HTERT RPE-1 (cell line): ENCODE results near the gene GABBR2.
"Not testable (repeated sequence)": the region's sequence is repeated elsewhere in the genome, so short reads cannot be mapped to it uniquely, and the experiment has no call there.

Source experiments
- in situ Hi-C: fragments of 300-500 bp; cut with MboI; formaldehyde crosslinking; loops from 4 replicates; pipeline ENCODE4 v1.14.3; 2020; ENCODE audit warnings: low sequenced_read_pairs

GABBR2 gene

DNA sequence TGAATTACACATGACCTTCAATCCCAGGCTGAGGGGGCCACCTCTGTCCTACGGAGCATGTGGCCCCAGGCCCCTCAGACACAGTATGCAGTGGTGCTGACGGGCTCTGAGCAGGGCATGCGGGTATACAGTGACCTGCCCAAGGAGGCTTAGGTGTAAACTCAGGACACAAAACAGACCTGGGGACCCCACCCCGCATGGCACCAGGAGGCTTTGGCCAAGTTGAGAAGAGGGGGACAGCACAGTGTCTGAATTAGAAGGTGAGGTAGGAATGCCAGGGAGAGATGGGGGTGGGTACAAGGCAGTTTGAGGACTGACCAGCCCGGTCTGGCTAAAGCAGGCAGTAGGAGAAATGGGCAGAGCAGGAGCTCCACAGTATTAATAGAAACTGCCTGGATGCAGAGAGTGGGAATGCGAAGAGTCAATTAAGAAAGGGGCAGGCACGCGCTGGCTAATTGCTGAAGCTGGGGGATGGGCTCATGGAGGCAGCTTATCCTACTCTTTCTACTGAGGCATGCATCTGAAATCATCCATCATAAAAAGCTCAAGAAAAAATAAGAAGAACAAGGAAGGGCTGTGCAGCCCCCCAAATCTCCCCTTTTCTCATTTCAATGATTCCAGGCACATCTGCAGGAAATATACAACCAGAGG is 109.0 kb downstream of the GABBR2 start:
- in situ Hi-C loops, result no loop called here

DNA sequence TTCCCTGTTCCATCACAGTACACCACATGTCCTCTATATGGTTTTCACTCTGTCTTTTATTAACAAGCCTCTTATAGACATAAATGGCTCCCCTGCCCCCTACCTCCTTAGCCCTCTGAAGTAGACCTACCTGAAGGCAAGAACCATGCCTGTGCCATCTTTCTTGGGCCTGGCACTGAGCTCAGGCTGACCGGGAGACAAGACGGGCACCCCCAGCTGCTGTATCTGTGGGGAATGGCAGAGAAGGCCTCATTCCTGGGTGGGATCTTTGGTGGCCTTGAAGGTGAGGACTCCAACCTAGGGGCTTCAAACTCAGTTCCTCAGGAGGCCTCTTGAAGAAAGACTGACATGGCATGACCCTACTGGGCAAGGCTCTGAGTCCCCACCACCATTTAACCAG is 109.9 kb downstream of the GABBR2 start:
- in situ Hi-C loops, result no loop called here

DNA sequence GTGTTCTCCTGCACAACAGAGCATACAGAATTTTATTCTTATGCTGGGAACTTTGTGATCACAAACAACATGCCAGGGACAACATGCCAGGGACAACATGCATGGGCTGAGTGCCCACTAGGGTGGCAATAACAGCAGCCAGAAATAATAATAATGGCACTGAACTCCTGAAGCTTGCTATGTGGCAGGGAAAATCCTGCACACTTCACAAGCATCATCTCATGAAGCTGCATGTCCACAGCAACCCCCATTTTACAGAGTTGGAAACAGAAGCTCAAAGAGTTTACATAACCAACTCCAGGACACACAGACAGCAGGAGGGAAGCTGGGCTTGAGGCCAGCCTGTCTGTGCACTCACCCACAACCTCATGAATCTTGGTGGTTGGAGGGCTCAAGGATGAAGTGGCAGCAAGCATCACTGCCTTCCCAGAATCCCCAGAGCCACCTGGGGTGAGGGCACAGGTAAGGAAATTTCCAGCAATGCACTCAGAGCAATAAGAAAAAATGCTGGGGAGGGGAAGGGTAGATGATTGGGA is 111.4 kb downstream of the GABBR2 start:
- in situ Hi-C loops, result no loop called here

DNA sequence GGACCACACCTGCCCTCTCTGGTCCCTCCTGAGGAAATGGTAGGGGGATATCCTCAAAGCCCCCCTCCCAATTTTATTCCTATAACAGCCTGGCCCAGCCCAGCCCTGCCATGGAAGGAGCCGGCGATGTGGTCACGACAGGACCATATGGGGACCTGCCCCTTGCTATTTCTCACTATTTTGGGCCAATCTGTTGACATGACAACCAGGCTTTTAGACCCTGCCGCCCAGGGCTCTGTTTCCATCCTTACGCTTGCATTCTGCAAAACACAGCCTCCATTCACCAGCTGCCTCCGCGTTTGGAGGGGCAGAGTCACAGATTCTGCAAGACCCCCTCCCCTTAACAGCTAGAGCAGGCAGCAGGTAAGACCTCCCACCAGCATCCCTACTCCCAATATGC is 112.2 kb downstream of the GABBR2 start:
- in situ Hi-C loops, result no loop called here

DNA sequence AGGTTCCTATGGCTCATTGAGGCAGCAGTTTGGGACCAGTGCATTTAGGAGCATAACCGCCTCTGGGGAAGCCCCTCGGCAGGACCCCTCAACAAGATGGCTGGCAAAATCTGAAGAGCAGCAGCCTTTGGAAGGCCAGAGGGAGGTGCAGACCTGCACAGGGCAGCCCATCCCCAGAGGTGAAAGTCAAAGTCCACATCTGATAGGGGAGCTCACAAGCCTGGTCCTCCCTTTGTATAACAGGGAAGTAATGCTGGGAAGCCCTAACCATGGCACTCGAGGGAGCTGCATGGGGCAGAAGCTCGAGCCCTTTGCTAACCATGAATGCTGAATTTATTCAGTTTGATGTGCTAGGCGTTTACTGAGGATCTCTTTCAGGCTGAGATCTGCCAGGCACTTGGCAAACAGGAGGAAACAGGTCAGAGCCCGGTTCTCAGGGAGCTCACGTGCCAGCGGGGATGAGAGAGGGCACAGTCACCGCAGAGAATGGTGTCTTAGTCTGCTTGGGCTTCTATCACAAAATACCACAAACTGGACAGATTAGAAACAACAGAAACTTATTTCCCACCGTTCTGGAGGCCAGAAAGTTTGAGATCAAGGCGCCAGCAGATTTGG is 114.1 kb downstream of the GABBR2 start:
- in situ Hi-C loops, result no loop called here

DNA sequence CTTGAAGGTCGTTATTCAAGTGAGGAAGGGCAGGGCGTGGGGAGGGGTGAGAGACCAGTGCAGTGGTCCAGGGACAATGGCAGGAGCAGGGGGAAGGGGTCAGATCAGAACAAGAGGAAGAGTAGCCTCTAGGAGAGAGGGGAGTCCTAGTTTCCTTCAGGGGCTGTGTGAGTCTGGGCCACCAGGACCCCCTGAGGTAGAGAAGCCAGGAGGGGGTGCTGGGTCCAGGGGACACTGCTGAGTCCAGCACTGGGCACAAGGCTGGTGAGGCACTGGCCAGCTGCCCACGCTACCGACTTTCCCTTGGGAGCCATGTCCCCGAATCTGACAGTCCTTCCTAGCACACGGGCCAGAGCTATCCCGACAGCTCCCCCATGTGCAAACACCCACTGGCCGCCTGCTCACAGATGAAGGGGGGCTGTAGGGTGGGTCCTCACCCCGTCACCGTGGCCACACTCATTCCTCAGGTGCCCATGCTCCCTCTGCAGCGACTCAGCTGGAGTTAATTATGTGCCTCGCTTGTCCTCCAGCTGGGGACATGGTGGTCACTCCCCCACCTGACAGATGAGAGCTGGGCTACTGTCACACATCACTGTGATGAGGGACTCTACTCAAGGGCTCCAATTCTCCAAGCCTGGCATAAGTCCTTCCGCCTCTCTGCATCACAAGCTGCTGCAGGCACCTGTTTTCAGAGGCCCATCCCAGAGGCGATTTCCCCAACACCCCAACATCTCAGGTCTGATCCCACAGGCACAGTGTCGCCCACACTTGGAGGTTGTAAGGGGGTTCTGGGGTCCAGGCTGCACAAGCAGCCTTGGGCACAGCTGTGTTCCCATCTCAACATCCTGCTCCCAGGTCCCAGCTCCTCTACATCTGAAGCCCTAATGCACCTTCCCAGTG is 115.1 kb downstream of the GABBR2 start:
- in situ Hi-C loops, result no loop called here

DNA sequence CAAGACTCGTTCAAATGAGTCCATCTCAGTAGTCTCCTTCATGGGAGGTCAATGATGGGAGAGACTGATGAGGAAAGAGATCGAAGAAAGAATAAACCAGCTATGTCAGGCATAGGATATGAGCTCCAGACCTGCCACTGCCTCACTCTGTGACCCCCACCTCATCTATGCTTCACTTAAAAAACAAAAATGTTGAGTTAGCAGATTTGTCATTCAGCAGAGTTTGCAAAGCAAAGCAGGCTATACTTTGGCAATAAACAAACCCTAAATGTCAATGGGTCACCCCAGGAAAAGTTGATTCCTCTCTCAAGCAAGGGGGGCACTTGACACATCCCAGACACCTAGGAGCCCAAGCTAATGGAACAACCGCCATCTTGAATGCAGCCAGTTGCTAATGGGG is 117.0 kb downstream of the GABBR2 start:
- in situ Hi-C loops, result no loop called here

DNA sequence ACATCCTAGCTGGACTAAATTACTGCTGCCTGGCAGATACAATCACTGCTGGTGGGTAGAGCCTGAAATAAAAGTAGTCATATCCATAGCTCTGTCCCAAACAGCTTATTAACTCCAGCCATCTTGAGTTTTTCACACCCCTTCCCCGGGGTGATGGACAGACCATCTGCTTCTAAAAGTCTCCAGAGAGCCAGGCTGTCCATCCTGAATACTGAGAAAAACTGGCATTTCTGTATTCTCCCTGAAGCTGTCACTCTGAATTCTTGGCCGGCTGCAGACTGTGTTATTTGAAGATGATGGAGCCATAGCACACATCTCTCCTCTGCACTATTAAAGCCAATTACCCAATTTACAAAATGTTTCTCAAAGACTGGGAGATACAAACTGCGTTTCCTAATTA is 118.6 kb downstream of the GABBR2 start:
- in situ Hi-C loops, result no loop called here

DNA sequence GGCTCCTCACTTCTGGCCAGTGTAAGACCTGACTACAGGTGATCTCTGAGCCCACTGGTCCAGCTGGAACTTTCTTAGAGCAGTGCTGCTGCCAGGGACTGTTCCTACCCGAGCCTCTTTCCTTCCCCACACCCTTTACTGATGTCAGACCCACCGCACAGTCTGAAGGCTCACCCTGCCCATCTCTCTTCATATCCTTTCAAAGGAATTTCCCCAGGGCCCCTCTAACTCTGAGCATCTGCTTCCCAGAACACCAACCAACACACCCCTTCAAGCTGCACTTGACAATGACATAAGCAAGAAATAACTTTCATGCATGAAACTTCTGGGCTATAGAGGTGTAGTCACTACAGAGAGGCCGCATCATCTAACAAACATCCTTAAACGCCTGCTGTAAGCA is 119.6 kb downstream of the GABBR2 start:
- in situ Hi-C loops, result no loop called here

DNA sequence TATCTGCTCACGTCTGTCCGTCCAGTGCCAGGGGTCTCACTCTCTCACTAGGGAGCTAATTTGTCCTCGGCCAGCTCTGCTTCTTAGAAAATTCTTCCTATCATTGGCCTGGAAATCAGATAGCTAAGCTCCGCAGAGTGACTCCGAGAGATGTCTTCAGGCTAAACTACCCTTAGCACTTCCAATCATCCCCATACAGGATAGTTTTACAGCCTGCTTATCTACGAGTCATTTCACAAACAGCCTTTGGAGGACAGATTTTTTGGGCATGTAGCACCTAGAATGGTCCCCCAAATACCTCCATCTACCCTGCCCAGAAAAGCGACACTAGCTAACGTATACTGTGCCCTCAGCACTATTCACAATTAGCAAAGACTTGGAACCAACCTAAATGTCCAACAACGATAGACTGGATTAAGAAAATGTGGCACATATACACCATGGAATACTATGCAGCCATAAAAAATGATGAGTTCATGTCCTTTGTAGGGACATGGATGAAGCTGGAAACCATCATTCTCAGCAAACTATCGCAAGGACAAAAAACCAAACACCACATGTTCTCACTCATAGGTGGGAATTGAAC is 123.8 kb downstream of the GABBR2 start:
- in situ Hi-C loops, result not testable (repeated sequence)

DNA sequence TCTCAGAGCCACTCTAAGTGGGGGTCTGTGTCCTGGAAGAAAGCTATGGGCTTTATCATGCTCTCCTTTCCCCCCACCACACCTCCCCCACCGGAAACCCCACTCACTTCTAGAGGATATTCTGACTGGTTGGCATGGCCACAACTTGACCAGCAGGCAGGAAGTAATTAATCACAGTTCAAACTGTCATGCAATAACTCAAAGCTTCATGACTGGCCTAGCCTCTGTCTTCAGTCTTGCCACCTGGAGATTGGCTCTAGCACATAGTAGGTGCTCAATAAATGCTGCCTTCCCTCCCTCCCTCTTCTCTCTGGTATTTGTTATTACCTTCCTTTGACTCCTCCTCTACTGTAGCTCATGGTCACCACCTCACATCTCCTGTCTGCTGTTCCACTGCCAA is 124.7 kb downstream of the GABBR2 start:
- in situ Hi-C loops, result no loop called here

DNA sequence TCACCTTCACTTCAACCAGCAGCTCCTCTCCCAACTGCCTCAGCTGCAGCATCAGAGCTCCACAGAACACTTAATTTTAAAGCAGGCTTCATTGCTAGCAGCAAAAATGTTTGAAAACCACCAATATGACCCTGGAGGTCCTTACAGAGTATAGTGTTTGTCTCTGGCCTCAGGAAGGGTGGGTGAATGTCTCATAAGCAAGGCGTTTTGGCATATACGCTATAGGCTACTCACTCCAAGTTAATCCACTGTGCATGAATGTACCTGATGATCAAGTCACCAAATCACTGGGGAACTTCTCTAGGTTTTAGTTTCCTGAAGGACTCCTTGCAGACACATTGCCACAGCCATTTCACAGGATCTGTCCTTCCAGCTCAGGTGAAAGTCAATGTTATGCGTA is 125.3 kb downstream of the GABBR2 start:
- in situ Hi-C loops, result no loop called here

DNA sequence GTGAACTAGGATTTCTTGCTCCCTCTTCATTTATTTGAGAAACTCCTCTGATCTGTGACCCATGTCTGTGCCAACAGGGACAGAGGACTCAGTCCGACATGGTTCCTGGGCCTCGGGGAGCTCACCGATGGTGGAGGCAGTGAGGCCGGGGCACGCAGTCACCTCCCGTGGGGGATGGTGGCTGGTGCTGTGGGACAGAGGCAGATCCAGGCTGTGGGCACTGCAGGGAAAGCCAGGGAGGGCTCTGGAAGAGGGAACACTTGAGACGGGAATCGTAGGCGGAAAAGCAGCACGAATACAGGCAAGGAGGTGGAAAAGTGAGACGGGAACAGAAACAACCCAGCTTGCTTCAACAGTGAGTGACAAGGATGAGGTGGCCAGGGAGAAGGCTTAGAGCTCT is 127.8 kb downstream of the GABBR2 start:
- in situ Hi-C loops, result no loop called here

DNA sequence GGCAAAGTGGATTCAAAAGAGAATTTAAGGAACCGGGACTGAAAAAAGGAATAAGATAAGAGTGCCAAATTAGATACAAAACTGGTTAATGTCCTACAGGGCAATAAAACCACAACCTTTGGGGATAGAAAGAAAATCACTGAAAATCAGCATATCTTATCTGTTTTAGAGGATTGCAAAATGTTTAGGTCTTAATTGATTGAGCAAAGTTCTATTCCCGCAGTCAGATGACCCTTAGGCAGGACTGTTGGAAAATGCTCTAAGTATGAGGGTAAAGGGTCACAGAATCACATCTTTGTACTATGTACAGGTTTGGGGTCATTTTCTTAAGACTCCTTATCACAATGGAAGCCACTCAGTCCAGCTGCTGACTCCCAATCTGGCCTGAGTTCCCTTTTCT is 129.0 kb downstream of the GABBR2 start:
- in situ Hi-C loops, result no loop called here

DNA sequence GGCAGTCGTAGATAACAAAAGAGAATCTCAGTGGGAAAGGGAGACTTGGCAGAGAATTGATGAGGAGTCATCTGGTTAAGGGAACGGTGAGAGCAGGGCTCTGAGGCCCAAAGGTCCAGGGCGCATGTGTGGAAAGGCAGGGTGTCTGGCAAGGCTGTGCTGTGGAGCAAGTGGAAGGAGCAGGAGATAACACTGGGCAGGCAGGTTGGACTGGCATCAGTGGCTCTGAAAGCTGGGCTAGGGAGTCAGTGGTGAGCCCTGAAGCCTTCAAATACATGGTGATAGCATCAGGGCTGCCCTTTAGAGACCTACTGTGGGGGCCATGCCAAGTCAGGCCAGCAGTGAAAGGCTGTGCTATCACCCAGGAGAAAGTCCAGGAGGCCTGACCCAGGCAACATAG is 131.3 kb downstream of the GABBR2 start:
- in situ Hi-C loops, result no loop called here

DNA sequence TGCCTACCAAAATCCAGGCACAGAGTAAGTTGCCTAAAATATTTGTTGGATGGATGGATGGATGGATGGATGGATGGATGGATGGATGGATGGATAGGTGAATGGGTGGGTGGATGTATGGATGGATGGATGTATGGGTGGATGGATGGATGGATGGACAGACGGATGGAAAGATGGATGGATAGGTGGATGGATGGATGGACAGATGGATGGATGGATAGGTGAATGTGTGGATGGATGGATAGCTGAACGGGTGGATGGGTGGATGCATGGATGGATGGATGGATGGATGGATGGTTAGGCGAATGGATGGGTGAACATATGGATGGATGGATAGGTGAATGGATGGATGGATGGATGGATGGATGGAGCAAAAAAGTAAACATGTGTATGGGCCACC is 131.9 kb downstream of the GABBR2 start:
- in situ Hi-C loops, result no loop called here

DNA sequence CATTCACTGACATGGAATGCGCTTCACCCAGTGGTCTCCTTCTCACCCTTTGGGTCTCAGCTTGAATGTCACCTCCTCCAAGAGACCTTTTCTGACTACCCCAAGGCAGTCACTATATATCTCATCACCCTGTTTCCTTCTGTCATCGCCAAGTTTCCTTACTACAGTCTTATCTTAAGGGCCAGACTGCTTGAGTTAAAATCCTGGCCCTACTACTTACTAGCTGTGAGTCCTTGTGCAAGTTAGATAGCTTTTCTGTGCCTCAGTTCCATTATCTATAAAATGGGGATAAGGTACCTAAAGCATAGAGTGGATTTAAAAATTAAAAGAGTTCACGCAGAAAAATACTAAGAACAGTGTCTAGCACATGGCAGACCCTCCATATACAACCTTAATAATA is 132.4 kb downstream of the GABBR2 start:
- in situ Hi-C loops, result no loop called here

DNA sequence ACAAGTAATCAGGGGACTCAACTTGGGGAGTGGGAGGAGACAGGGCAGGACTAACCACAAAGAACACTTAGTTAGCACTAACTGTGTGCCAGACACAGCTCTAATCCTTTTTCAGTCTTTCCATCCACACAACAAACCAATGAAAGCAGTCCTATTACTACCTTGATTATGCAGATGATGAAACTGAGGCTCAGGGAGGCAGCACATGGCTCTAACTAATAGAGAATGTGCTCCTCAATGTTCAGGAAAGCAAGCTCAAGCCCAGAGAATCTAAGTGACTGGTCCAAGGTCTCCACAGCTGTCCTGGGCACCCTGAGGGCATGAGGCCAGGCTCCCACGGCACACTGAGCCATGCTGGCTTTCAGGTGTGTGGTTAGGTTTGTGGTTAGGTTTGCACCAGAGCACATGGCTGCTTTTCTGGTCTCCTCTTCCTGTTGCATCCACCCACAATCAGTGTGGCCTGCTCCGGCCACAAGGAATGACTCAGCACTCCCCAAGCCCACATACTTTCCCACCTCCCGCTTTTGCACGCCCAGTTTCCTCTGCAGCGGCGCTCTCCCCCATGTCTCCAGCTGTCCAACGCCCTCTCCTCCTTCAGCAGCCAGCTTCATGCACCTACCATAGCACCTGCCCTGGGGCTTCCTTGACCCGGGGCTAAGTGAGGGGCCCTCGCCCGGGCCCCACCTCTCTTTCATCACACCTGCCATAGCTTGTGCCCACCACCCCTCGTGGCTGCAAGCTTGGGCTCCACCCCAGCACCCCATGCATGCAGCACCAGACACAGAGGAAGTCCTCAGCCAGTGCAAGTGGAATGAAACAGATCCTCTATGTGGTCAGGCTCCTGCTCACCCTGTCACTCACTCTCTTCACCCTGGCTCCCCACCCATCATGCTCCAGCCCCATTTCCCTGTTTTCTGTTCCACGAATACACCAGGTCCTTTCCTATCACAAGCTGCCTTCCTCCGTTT is 133.1 kb downstream of the GABBR2 start:
- in situ Hi-C loops, result no loop called here

DNA sequence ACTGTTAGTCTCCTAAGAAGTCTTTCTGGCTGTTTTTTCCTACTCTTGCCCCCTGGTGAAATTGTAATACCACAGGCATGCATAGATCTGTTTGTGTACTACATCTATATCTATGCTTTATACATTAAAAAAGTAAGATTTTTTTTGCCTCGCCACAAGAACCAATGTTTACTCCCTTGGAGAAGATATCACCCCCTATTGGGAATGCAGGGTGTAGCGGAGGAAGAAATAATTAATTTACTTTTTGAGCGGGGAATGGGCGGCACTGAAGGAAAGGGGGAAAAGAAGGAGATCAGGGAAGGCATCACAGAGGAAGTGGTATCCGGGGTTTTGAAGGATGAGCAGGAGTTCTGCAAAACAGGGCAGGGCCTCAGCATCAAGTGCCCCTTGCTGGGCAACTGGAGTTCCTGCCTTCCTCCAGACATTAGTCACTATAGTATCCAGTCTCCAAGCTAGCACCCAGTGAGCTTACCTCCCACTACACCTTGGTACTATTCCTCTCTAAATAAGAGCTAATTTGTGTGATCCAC is 134.9 kb downstream of the GABBR2 start:
- in situ Hi-C loops, result no loop called here

DNA sequence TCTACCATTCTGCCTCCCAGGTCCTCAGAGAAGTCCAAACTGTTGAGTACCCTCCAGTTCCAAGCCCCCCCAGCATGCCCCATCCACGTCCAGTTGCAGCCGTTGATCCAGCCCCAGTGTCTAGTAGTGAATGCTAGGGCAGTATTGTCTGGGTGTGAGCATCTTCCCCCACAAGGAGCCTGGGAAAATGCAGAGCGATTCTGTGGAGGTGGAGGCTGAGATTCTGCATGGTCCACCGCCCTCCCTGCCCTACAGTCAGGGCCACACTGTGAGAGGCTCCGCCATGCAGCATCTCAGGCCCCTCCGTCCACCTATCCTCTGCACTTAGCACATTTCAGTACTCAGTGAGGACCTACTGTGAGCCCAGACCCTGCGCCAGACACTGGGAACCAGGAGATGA is 135.9 kb downstream of the GABBR2 start:
- in situ Hi-C loops, result no loop called here
